ENCODE results near the gene RCOR1.

DNA sequence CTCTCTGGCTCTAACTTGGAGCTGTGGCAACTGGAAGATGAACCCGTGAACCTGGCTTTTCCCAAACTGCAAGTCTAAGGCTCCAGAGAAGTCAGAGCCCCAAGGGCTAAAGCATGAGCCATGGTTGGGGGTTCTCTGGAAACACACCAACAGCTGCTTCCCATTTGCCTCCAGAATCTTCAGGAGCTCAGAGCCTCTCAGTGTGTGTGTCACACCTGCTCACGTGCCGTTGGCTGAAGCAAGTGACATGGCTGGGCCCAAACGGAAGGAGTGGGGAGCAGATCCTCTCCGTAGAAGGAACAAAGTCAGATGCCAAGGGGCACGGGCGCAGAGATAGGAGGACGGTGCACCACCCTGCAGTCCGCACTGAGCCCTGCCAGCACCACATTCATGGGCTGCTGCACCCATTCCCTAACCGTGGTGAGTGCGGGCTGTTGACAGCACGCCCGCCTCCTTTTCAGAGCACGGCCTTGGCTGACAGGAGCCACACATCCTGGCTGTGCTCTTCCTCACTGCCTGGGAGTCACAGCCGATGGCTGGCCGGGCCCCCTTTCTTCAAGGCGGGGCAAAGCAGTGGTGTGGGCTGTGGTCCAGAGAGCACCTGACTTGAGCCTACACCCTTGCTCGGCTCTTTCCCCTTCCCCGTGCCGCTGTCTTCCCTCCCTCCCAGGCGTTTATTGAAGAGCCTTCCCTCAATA is 168.2 kb downstream of the RCOR1 start:
- no peak for TF ChIP-seq EZH2 (IDR thresholded peaks at IDR 0.05; ENCODE audit: borderline replicate concordance, low read depth, low read length, poor library complexity, severe bottlenecking)
- TF ChIP-seq, protein P1, sequence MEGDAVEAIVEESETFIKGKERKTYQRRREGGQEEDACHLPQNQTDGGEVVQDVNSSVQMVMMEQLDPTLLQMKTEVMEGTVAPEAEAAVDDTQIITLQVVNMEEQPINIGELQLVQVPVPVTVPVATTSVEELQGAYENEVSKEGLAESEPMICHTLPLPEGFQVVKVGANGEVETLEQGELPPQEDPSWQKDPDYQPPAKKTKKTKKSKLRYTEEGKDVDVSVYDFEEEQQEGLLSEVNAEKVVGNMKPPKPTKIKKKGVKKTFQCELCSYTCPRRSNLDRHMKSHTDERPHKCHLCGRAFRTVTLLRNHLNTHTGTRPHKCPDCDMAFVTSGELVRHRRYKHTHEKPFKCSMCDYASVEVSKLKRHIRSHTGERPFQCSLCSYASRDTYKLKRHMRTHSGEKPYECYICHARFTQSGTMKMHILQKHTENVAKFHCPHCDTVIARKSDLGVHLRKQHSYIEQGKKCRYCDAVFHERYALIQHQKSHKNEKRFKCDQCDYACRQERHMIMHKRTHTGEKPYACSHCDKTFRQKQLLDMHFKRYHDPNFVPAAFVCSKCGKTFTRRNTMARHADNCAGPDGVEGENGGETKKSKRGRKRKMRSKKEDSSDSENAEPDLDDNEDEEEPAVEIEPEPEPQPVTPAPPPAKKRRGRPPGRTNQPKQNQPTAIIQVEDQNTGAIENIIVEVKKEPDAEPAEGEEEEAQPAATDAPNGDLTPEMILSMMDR (conservative IDR thresholded peaks at IDR 0.05; ENCODE audit: low read depth, low read length): no peak
